NAMALWA (cell line): ENCODE data around the gene STUM.
"Not testable (repeated sequence)": the region's sequence is repeated elsewhere in the genome, so short reads cannot be mapped to it uniquely, and the experiment has no call there.

Source experiments
- DNase-seq: peaks from one replicate; pipeline ENCODE4 v3.0.0-alpha.2; 2015; ENCODE audit warnings: low spot score

Gene STUM

DNA sequence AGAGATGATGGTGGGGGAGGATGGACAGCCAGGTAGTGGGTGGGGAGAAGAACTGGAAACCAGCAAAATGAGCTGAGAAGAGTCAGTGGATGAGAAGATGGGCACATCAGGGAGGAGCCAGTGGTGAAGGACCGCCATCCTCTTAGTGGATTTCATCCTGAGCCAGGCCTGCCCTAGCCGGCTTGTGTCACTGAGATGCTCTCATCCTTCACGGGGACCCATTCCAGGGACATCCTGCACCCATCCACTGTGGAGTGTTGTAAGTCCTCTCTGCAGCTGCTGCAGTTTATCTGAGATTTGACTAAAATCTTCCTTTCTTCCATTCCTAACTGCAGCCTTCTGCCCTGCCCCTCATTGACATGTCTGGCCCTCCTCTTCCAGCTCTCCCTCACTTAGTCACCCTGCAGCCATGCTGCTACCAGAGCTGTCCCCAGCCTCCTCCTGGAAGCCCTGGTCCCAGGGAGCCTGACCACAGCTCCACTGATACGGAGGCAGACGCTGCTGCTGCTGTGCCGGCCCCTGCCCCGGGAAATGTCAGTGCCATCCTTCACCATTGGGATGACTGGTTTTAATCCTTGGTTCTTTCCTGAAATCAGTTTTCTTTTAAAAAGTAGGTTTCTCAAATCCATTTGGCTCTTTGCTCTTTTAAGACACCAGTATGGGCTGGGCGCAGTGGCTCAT lies 33.2 kb downstream of the STUM start:
- no peak for DNase-seq

DNA sequence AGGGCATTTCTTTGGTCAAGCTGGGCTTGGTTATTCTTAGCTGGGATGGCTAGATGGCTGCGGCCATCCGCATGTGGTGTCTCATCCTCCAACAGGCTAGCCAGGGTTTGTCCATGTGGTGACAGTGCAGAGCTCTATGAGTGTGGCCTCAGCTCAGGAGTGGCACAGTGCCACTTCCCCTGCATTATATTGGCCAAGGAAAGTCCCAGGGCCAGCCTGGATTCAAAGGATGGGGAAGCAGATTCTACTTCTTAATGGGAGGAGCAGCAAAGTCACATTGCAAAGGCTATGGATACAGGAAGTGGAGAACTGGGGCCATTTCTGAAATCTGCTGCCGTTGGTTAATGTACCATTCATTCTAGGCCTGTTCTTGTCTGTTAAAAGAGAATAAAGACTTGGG lies 34.4 kb downstream of the STUM start:
- DNase-seq: no peak

DNA sequence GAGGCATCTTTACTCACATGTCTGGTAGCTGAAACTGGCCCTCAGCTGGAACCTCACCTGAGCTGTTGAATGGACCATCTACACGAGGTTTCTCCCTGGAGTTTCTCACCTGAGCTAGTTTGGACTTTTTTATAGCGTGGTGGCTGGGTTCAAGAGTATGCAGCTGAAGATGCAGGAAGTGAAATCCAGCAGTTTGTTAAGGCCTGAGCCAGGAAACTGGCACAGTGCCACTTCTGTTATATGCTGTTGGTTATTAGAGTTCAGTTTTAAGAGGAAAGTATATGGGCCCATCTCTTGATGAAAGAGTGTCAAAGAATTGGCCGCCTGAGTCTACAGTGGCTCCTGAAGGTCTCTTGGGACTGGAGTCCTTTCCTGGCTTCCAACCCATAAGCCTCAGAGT lies 35.6 kb downstream of the STUM start:
- no peak for DNase-seq

DNA sequence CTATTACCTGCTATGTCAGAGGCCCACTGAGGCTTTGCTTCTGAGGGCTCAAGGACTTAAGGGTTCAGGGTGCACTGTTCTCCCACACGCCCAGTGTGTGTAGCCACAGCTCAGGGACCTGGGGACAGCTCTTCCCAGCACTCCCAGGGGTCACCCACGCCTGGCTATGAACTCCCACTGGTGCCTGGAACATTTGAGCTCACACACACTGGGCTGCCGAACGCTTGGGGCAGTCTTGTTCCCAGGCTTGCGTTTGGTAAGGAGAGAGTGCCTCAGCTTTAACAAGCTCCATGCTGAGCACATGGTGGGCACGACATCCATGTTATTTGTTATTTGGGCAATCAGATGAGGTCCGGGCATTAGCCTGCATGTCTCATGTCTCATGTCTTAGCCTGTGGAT lies 37.6 kb downstream of the STUM start:
- DNase-seq: no peak

DNA sequence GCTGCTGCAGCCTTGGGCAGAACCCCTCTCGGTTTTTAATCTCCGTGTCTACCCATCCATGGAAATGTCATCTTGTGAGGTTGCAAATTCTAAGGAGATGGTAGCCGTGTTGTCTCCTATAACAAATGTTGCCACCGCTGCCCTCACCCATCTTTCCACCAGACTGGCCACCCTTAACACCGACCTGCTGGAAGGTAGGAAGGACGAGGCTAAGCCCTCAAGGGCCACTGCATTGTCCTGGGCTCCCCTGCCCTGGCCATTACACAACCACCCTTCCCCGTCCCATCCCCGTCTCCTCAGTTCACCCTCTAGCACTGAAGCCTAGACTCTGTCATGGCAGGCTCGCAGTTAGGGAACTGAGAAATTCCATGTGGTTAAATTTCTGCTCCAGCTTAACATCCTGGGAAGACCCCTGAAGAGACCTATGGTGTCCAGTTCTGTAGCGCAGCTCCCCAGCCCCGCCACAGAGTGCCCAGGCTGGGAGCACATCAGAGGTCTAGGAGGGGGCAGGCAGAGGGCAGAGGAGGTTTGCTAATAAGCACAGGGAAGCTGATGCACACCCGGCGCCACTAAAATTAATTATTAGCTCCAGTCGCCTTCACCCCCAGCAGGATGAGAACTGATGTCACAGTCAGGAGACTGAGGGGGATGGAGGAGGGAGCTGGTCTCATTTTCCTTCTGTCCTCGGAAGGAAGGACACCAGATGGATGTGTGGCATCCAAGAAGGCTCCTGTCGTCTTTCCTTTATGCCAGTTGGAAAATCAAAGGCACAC lies 38.3 kb downstream of the STUM start:
- no peak for DNase-seq

DNA sequence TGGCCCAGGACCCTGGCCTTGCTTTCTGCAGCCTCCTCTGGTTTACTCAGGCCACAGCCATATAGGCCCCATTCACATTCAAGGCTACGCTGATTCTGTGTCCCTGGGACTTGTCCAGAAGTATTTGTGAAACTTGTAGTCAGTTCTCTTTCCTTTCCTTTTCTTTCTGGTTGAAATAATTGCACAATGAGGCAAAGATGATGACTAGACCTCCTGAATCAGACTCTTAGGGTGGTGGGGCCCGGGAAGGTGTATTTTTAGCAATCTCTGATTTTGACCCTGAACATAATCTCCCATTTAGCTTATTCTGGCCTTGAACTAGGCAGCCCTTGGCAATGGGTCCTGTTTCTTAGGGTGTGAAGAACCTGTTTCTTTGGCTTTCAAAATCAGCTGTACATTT lies 39.9 kb downstream of the STUM start:
- DNase-seq: no peak

DNA sequence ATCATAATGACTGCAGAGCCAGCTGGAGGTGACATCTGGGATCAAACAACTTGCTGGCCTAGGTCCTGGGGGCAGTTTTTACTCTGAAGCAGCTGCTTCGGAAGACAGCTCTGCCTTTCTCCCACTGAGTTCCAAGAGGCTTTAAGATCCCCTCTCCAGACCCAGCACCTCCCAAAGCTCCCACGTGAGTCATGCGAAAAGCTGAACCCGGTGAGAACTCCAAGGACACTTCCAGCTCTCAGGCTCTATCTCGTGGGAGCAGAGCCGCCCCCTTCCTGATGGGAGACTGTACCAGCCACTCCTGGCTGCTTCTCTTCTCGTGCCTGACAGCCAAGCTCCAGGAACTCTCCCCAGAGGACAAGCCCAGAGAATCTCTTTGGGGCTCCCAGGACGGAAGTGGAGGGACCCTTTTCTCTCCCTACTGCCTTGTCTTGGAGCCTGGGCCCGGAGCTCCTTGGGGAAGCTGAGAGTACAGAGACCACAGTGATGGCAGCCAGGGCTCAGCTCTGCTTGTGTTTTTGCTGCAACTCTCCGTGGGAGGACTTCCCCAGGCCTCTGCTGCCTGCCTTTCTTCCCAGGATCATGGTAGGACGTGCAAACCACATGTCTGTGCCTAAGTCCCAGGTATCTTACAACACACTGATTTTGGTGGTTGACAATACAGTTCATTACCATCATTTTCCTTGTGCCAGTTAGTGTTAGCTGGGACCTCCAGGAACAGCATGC lies 40.6 kb downstream of the STUM start:
- no peak for DNase-seq

DNA sequence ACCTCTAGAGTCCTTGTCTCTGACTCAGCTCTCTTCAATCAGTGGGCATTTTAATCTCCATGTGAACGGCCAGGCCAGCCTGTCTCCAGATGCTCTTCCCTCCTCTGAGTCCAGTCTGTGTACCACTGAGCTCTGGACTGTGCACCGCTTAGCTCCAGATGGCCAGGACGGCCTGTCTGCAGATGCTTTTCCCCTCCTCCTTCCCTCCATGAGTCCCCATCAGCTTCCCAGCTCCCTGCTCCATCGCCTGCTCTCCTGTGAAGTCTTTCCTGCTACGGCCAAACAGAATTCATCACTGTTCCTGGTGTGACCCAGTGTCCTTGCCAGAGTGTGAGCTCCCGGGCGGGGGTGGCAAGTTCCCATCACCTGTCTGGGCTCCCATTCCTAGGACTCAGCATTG lies 42.0 kb downstream of the STUM start:
- DNase-seq: no peak

DNA sequence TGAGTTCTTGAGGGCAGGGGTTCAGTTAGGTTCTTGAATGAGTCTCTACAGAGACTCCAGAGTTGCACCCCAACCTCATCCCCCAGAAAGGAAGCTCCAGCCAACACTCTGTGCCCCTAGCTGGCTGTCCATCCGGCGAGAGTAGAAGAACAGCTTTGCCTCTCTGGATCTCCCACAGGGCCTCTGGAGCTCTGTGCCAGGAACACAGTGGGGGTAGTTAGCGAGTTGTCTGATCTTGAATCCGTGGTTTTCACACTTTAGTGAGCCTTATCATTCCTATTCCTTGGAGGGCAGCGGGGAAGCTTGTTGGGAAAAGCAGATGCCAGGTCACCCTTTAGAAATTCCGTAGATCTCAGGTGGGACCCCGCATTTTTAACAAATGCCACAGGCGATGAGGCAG lies 45.0 kb downstream of the STUM start:
- no peak for DNase-seq

DNA sequence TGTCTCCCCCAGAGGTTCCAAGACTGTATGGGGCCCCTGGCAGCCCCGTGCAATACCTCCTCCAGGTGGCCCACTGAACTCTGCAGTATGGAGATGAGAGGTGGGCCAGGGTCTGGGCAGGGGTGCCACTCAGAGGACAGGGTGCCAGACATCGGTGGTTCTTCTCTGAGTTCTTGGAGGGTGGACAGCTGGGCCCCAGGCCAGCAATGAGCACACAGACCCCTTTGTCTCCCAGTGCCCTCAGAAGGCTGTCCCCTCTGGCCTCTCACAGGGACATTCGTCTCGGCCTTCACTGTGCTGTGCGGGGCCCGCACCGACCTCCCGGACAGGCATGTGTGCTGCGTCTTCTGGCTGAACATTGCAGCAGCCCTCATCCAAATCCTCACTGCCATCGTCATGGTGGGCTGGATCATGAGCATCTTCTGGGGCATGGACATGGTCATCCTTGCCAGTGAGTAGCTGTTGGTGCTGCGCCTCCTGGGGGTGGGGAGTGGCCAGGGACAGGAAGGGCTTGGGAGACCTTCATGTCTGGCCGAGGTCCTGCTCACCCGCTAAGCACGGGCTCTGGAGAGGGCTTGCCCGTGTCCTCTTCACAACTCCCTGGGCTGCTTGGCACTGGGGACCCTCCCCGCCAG lies 48.1 kb downstream of the STUM start:
- no peak for DNase-seq

DNA sequence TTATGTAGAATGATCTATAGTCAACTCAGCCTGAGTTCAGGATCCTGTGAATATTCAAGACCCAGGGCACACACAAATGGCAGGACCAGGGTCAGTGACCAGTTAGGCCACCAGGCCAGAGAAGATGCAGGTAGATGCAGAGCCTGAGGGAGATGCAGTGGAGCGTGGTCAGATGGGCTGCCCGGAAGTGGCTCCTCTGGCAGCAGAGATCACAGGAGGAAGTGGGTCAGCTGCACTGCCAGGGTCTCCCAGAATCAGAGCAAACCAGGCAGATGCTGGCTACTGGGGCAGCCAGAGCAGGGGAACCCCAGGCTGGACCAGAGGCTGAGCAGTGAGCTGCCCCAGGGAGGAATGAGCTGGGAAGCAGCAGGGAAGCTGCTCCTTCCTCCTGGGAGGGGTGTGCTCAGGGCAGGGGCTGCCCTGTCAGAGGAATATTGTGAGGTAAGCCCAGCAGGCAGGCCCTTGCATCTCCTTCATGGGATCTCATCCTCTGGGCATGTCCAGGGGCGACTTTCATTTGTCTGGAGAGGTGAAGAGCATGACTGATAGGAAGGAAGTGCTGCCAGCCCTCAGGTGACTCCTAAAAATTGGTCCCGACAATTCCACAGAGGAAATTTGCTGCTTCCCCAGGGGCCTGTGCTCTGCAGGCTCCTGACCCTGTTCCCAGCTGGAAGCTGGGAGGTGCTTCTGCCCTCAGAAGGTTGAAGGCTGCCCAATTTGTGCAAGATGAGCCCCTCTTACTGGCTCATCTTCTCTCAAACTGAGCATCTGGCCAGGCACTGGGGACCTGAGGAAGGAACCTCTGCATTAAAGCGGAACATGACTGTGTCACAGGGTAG lies 49.3 kb downstream of the STUM start:
- no peak for DNase-seq

DNA sequence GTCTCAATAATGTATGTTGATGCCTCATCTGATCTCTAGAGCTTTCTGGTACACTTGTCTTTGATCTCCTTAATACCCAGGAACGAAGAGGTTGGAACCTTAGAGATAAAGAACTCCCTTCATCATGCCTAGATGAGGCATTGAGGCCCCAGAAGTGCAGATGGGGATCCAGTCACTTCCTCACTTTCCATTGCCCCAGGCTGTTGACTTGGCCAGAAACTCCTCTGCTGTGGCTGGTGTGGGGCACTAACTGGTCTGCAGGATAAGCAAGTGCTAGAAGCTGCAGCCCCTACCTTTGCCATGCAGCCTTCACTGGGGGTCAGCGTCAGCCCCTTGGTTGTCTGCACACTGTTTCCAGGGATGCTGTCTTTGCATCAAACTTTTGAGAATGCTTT lies 49.9 kb downstream of the STUM start:
- DNase-seq: no peak

DNA sequence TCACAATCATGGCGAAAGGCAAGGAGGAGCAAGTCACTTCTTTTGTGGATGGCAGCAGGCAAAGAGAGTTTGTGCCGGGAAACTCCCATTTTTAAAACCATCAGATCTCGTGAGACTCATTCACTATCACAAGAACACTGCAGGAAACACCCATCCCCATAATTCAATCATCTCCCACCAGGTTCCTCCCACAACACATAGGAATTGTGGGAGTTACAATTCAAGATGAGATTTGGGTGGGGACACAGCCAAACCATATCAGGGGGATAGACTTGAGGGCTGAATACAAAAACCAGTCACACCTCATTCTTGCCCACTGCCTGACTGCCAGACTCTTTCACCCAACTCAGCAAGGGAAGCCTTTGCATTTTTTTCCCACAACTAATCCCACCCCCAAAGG lies 50.4 kb downstream of the STUM start:
- DNase-seq: not testable (repeated sequence)

DNA sequence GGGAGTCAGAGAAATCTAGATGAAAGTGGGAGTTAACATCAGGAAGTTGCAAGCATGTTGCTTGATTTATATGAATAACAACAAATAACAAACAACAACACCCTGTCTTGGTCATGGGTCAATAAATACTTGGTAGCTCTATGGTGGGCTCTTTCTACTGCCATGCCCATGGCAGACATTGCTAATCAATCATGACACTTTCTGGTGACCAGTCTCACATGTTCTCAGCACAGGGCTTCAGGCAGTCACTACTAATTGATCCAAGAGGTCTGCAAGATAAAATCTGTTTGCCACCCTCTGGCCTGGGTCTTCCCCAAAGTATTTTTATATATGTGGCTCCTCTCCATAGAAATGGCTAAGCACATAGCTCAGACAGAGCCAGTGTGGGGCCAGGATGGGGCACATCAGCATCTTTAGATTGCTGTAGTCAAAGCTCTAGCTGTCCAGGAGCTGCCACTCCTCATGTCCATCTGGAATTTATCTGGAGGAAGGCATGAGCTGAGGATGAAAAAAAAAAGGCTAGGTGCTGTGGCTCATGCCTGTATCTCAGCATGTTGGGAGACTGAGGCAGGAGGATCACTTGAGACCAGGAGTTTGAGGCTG lies 51.2 kb downstream of the STUM start:
- DNase-seq: no peak

DNA sequence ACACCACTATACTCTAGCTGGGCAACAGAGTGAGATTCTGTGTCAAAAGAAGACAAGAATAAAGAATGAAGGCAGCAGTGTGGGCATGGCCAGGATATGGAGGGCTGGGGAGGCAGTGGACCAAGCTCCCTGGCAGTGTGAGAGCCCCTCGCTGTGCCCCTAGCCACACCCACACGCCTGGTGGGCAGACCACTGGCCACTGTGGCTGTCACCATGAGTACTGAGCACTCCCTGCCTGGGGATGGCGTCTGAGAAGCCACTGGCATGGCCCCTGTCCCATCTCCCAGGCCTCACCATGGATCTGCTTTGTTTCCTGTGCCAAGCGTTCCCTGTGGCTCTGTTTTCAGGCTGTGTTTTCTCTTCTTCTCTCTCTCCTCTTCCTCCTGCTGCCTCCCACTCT lies 51.7 kb downstream of the STUM start:
- DNase-seq: no peak

DNA sequence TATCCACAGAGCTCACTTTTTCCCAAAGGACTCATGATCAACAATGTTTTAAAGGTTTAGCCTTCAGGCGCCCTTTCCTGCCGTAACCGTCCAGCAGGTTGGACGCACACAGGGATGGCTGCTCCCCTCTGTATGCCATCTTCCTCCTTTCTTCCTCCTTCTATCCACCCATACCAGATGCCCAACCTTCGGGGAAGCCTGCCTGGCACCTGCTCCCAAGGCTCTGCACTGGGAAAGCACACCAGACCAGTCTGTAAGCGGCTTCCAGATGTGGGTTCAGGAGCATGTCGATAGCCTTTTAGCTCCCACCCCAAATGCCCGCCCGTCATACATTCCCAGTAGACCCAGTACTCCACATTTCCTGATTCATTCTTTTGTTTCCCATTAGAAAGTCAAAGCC lies 52.9 kb downstream of the STUM start:
- DNase-seq: no peak

DNA sequence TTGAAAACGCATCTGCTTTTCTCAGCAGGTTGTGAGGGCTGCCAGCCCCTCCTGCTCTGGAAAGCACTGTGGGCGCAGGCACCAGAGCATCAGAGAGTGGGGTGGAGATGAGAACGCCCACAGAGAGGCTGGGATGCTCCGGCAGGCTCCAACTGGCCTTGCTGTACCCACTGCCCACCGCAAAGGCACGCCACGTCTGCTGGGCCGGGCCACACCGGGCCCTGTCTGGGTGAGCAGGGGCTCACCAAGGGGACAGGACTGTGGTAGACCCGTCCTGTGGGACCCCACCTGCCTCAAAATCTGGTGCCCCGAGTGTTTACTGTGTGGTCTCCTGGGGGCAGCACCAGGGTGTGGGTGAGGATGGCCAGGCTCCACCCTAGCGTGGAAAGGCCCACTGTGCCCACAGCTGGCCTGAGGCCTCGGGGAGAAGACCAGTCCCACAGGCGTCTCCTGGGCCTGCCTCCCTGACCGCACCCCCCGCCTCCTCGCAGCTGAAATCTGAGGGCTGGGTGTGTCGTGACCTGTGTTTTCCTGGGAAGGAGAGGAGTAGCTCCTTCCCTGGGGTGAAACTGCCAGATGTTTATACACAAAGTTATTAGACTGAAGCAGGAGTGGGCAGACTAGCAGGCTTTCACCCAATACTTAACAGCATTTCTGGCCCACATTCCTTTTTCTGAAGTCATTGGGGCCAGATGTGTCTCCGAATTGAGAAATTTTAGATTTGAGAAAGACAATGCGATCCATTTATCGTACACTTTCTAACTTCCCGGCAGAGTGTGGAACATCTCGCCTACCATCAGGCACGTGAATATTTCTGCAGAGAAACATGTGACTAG lies 53.8 kb downstream of the STUM start:
- DNase-seq: no peak

DNA sequence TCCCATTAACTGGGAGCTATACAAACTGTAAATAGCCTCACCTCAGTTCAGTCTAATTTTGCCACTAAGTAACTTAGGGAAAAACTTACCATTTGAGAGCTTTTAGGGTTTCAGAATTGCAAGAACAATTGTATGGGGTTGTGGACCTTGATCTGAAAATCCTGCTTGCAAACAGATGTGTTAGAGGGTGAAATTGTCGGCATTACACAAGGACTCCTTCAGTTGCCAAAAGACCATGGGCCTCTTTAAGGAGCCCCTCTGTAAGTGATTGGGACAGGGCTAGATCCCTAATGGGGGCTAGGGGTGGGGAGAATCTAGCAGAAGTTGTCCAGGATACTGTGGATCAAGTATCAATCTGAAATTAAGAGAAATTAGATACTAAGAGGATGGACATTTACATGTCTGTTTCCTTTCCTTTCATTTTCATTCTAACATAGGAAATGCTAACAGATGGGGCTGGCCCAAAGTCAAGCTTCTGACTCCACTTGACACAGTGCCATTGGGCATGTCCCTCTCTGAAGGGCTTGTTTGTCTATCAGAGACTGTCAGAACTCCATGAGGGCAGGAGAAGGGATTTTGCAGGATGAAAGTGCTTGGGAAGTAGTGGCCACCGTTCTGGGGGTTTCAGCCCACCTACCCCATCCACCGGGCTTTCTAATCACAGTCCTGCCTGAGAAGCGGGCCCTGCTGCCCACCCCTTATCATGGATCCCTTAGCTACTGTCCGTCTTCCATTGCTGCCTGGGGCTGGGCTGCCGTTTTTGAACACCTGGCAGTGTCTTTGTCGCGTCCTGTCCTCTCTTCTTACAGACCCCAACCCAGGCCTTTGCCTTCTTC lies 54.7 kb downstream of the STUM start:
- no peak for DNase-seq

DNA sequence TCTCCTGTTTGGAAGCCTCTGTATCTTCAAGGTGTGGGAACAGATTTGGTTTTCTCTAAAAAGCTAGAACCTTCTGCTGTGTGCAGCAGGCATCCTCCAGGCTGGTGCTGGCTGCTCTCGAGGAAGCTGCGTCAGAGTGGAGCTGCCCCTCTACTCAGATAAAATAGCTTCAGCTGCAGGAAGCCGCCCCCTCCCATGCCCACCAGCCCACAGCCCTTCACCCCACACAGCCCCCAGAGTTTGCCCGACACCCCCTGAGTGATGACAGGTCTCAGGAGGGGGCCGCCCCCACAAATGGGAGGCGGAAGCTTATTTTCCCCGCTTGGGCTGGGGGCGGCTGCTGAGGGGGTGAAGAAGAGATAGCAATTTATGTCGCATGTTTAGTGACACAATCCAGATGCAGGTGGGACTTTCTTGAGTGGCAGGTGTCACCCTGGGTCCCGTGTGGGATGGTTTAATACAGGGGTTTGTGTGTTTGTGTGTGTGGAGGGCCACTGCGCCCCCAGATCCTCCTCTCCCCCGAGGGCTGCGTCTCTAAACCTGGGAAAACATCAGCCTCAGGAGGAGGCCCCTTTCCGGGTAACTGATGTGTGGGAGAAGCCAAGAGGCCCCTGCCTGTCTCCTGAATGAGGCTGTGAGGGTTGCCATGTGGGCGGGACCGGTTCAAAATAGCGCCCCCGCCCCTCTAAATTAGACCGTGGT lies 55.4 kb downstream of the STUM start:
- DNase-seq: no peak
